Stomach (tissue), 4 donors: ENCODE results near the gene PTPRG.

ENCODE experiments used
- EP300 ChIP-seq: sonication (generic); formaldehyde crosslinking; IDR thresholded peaks from one replicate; pipeline ENCODE4 v1.6.1; 2017; ENCODE audit warnings: antibody characterized with exemption
- POLR2A ChIP-seq, 4 donors: fragments of 450-650 bp; IDR thresholded peaks; one replicate each; pipeline ENCODE4 v1.6.1; 2016; ENCODE audit warnings: antibody characterized with exemption in 4 of 4, control low read depth in 2 of 4, mild to moderate bottlenecking in 1 of 4, moderate library complexity in 1 of 4
- POLR2AphosphoS5 ChIP-seq, 3 donors: sonication (generic); formaldehyde crosslinking; IDR thresholded peaks; one replicate each; pipeline ENCODE4 v1.6.1; 2016; ENCODE audit warnings: antibody characterized with exemption in 3 of 3
- TF ChIP-seq, protein P1 (sequence below), 7 experiments: fragments of 450-650 bp in 4 of 7; fragments of 200-600 bp in 3 of 7; sonication (generic) in 3 of 7; IDR thresholded peaks; one replicate each; pipeline ENCODE4 v1.5.1; 2016 to 2019; ENCODE audit warnings: antibody characterized with exemption in 7 of 7, control low read depth in 2 of 7, mild to moderate bottlenecking in 1 of 7

DNA sequence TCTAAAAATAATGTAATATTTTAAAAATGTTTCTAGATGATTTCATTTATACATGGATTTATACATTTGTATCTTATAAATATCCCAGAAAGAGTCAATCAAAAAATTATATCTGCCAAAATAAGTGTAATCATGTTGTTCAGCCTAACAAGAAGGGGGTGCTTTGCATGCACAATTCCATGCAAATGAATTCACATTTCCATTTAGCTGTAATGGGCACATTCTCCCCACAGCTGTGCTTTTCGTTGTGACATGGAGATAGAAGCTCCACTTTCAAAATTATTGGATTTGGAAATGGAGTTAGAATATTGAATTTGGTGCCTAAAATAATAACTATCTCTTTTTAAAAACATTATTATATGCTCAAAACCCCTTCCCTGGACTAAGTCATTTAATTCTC lies 270.6 kb downstream of the PTPRG start:
- TF ChIP-seq, protein P1, sequence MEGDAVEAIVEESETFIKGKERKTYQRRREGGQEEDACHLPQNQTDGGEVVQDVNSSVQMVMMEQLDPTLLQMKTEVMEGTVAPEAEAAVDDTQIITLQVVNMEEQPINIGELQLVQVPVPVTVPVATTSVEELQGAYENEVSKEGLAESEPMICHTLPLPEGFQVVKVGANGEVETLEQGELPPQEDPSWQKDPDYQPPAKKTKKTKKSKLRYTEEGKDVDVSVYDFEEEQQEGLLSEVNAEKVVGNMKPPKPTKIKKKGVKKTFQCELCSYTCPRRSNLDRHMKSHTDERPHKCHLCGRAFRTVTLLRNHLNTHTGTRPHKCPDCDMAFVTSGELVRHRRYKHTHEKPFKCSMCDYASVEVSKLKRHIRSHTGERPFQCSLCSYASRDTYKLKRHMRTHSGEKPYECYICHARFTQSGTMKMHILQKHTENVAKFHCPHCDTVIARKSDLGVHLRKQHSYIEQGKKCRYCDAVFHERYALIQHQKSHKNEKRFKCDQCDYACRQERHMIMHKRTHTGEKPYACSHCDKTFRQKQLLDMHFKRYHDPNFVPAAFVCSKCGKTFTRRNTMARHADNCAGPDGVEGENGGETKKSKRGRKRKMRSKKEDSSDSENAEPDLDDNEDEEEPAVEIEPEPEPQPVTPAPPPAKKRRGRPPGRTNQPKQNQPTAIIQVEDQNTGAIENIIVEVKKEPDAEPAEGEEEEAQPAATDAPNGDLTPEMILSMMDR (IDR thresholded peaks at IDR 0.05) = no peak
- TF ChIP-seq POLR2A (IDR thresholded peaks at IDR 0.05) = no peak
- no peak for TF ChIP-seq EP300
- TF ChIP-seq POLR2AphosphoS5 (IDR thresholded peaks at IDR 0.05) = no peak
